ENCODE data around the gene LRRIQ1.

GRCh38 chr12:85273381-85274314, 237.5 kb downstream of the LRRIQ1 start:
- no peak for TF ChIP-seq CTCF (IDR thresholded peaks at IDR 0.05; ENCODE audit: poor library complexity, severe bottlenecking)
- TF ChIP-seq SMC3 (conservative IDR thresholded peaks at IDR 0.05; ENCODE audit: poor library complexity) = no peak
- TF ChIP-seq RAD21 (conservative IDR thresholded peaks at IDR 0.05) = no peak
- TF ChIP-seq MXI1 (conservative IDR thresholded peaks at IDR 0.05; ENCODE audit: poor library complexity, severe bottlenecking) = no peak
- TF ChIP-seq POLR2AphosphoS5 (IDR thresholded peaks at IDR 0.05) = peak; percentile 43
- no peak for TF ChIP-seq TAF1 (IDR thresholded peaks at IDR 0.05; ENCODE audit: low read depth)
- no peak for TF ChIP-seq EP300 (conservative IDR thresholded peaks at IDR 0.05; ENCODE audit: poor library complexity, severe bottlenecking)
- TF ChIP-seq EZH2 (IDR thresholded peaks at IDR 0.05; ENCODE audit: borderline replicate concordance, insufficient read depth, low read length, poor library complexity, severe bottlenecking) = no peak
- no peak for TF ChIP-seq REST (IDR thresholded peaks at IDR 0.05; ENCODE audit: borderline replicate concordance)
